ENCODE results near the gene HYAL3.

HYAL3 gene

GRCh38 chr3:50327943-50328691 is 28.9 kb upstream of the HYAL3 start, which contains the start of gene TUSC2:
TUSC2 (minus strand) TSS chr3:50328223; CDS start chr3:50328099, 124 bp downstream.
- peak; percentile 77 for DNase-seq (ENCODE audit: low read depth)

- DNase-seq (ENCODE audit: low read depth), result no peak
Observed at GRCh38 chr3:50327129-50327528, 27.9 kb upstream of the HYAL3 start.

- DNase-seq (ENCODE audit: low read depth), result no peak
Observed at GRCh38 chr3:50326182-50326541, 27.0 kb upstream of the HYAL3 start.

GRCh38 chr3:50325497-50326181 is 26.4 kb upstream of the HYAL3 start:
- DNase-seq (ENCODE audit: low read depth), result no peak

- no peak for DNase-seq (ENCODE audit: low read depth)
Observed at GRCh38 chr3:50325113-50325480, 25.9 kb upstream of the HYAL3 start.

GRCh38 chr3:50324351-50325112 is 25.3 kb upstream of the HYAL3 start:
- no peak for DNase-seq (ENCODE audit: low read depth)

GRCh38 chr3:50323614-50324199 is 24.5 kb upstream of the HYAL3 start:
- DNase-seq (ENCODE audit: low read depth), result no peak

- DNase-seq (ENCODE audit: low read depth), result no peak
Observed at GRCh38 chr3:50323092-50323600, 23.9 kb upstream of the HYAL3 start.

GRCh38 chr3:50322386-50323091 is 23.3 kb upstream of the HYAL3 start, which contains the start of gene HYAL2:
HYAL2 (minus strand) TSS chr3:50322745; CDS start chr3:50320489, 2,256 bp downstream.
- DNase-seq (ENCODE audit: low read depth), result no peak

- no peak for DNase-seq (ENCODE audit: low read depth)
Observed at GRCh38 chr3:50322115-50322385, 22.8 kb upstream of the HYAL3 start.

GRCh38 chr3:50321336-50322114 is 22.3 kb upstream of the HYAL3 start:
- DNase-seq (ENCODE audit: low read depth), result peak; percentile 56

GRCh38 chr3:50320853-50321335 is 21.7 kb upstream of the HYAL3 start:
- DNase-seq (ENCODE audit: low read depth), result no peak

- no peak for DNase-seq (ENCODE audit: low read depth)
Observed at GRCh38 chr3:50319894-50320625, 20.9 kb upstream of the HYAL3 start.

GRCh38 chr3:50319181-50319893 is 20.1 kb upstream of the HYAL3 start:
- DNase-seq (ENCODE audit: low read depth), result no peak

- DNase-seq (ENCODE audit: low read depth), result no peak
Observed at GRCh38 chr3:50318615-50319014, 19.4 kb upstream of the HYAL3 start.

- DNase-seq (ENCODE audit: low read depth), result no peak
Observed at GRCh38 chr3:50318163-50318562, 19.0 kb upstream of the HYAL3 start.

- DNase-seq (ENCODE audit: low read depth), result no peak
Observed at GRCh38 chr3:50317300-50317699, 18.1 kb upstream of the HYAL3 start.

- DNase-seq (ENCODE audit: low read depth), result no peak
Observed at GRCh38 chr3:50316657-50317242, 17.5 kb upstream of the HYAL3 start.

GRCh38 chr3:50314816-50315215 is 15.6 kb upstream of the HYAL3 start:
- DNase-seq (ENCODE audit: low read depth), result no peak

Data from HS-5 (cell line).